Naive thymus-derived CD4-positive, alpha-beta T cell (primary cell): ENCODE measurements around the gene CA10. TPM values are rescaled to one million over a fixed set of nuclear protein-coding genes. Genes with fewer than 3 reads are reported as not detected.

Source experiments
- ATAC-seq: fragments of 150-1000 bp; cut with Tn5 transposase; 2 replicates; pipeline ENCODE4 v1.10.0; 2021; ENCODE audit warnings: mild to moderate bottlenecking, moderate library complexity
- CTCF ChIA-PET: fragments of 350-600 bp; sonication (Branson Sonifier 250); formaldehyde crosslinking; loops from one replicate; lab custom pipeline; 2021; ENCODE audit warnings: antibody characterized with exemption; lab: Charles Lee
- POLR2A ChIA-PET: fragments of 350-600 bp; sonication (Branson Sonifier 250); formaldehyde crosslinking; loops from one replicate; lab custom pipeline; 2021; ENCODE audit warnings: antibody characterized with exemption, inconsistent platforms; lab: Charles Lee
- DNase-seq, 9 donors: peaks; one replicate each; pipeline versions ENCODE4 v3.0.0 to v3.0.0-alpha.2; 2020 to 2022; ENCODE audit warnings: mixed read lengths in 1 of 9
- H3K27ac ChIP-seq: one replicate; pipeline ENCODE4 v1.7.0; 2013; ENCODE audit warnings: mild to moderate bottlenecking, low read depth, low read length, moderate library complexity
- H3K27me3 ChIP-seq, 2 donors: one replicate each; pipeline ENCODE4 v1.7.0; 2013; ENCODE audit warnings: low read length in 2 of 2, mild to moderate bottlenecking in 2 of 2, moderate library complexity in 2 of 2; ENCODE audit not compliant: control insufficient read depth in 2 of 2, insufficient read depth in 2 of 2
- H3K36me3 ChIP-seq, 3 experiments: 1 replicate in 2 of 3; 2 replicates in 1 of 3; pipeline ENCODE4 v1.7.0; 2013; ENCODE audit warnings: low read length in 3 of 3, mild to moderate bottlenecking in 3 of 3, moderate library complexity in 1 of 3; ENCODE audit not compliant: insufficient read depth in 3 of 3, control insufficient read depth in 2 of 3
- H3K4me1 ChIP-seq, 2 donors: one replicate each; pipeline ENCODE4 v1.7.0; 2013; ENCODE audit warnings: low read length in 2 of 2, mild to moderate bottlenecking in 2 of 2, moderate library complexity in 1 of 2; ENCODE audit not compliant: control insufficient read depth in 2 of 2, insufficient read depth in 2 of 2
- H3K4me3 ChIP-seq: 2 replicates; pipeline ENCODE4 v1.7.0; 2013; ENCODE audit warnings: mild to moderate bottlenecking, low read length
- H3K9me3 ChIP-seq, 3 experiments: 1 replicate in 2 of 3; 2 replicates in 1 of 3; pipeline ENCODE4 v1.7.0; 2013; ENCODE audit warnings: low read length in 3 of 3; ENCODE audit not compliant: control insufficient read depth in 2 of 3
- H3K27ac Mint-ChIP-seq, 9 donors: one replicate each; pipeline ENCODE4 v1.8.0; 2020 to 2022; ENCODE audit warnings: mixed read lengths in 9 of 9, mild to moderate bottlenecking in 8 of 9, moderate library complexity in 5 of 9, inconsistent platforms in 2 of 9
- H3K27me3 Mint-ChIP-seq, 5 donors: one replicate each; pipeline ENCODE4 v1.8.0; 2021 to 2022; ENCODE audit warnings: mixed read lengths in 5 of 5, mild to moderate bottlenecking in 1 of 5
- H3K36me3 Mint-ChIP-seq, 5 donors: one replicate each; pipeline ENCODE4 v1.8.0; 2020 to 2022; ENCODE audit warnings: mixed read lengths in 5 of 5, mild to moderate bottlenecking in 3 of 5, inconsistent platforms in 1 of 5
- H3K4me1 Mint-ChIP-seq, 7 donors: one replicate each; pipeline ENCODE4 v1.8.0; 2020 to 2022; ENCODE audit warnings: mixed read lengths in 7 of 7, mild to moderate bottlenecking in 3 of 7, inconsistent platforms in 1 of 7
- H3K4me3 Mint-ChIP-seq, 10 donors: one replicate each; pipeline ENCODE4 v1.8.0; 2020 to 2022; ENCODE audit warnings: mild to moderate bottlenecking in 10 of 10, mixed read lengths in 10 of 10, moderate library complexity in 6 of 10, inconsistent platforms in 2 of 10
- H3K9me3 Mint-ChIP-seq, 11 donors: one replicate each; pipeline ENCODE4 v1.8.0; 2020 to 2022; ENCODE audit warnings: mixed read lengths in 11 of 11, mild to moderate bottlenecking in 4 of 11, inconsistent platforms in 1 of 11, moderate library complexity in 1 of 11
- intact Hi-C, 2 donors: fragments of 100-400 bp; cut with micrococcal nuclease; formaldehyde crosslinking; loops; one replicate each; pipeline ENCODE4 v1.15.1; 2023
- polyA plus RNA-seq, 2 donors: library from polyadenylated mRNA; unstranded; fragments of 300-500 nt; fragmentation: Illumina TruSeq; gene quantifications; one replicate each; pipeline ENCODE4 v1.2.3, GENCODE V29; 2021
- total RNA-seq, 6 experiments: library from RNA in 5 of 6; stranded (reverse) in 5 of 6; gene quantifications; 1 replicate in 5 of 6; 2 replicates in 1 of 6; pipeline ENCODE4 v1.2.3 and lab custom pipeline; 2021 to 2026

CA10 gene
- total and polyA plus RNA-seq, 7 experiments from 2014 or later: not detected

- no peak for DNase-seq
- ChIA-PET CTCF (no interaction called here), POLR2A (no interaction called here)
- H3K27me3 Mint-ChIP-seq: peaks cover 0 to 23% (median 17%) of the 10 kb centered on the region in 5 donors
- no peak overlapping the region for H3K27ac Mint-ChIP-seq
- no peaks in the 10 kb centered on the region for H3K4me1 ChIP-seq
- no peaks in the 10 kb centered on the region for H3K27me3 ChIP-seq
- ATAC-seq: no peak
- peaks cover 5 to 37% (median 12%) of the 10 kb centered on the region in 11 donors for H3K9me3 Mint-ChIP-seq
- H3K4me3 Mint-ChIP-seq: no peak overlapping the region
- no peaks in the 10 kb centered on the region for H3K36me3 ChIP-seq
- H3K4me3 ChIP-seq: no peak overlapping the region
- intact Hi-C loops: no loop called here
- H3K9me3 ChIP-seq: peaks cover 0 to 6% (median 0%) of the 10 kb centered on the region in 3 experiments
- peaks cover 0 to 1% (median 0%) of the 10 kb centered on the region in 7 donors for H3K4me1 Mint-ChIP-seq
- no peak overlapping the region for H3K27ac ChIP-seq
- peaks cover 0 to 8% (median 0%) of the 10 kb centered on the region in 5 donors for H3K36me3 Mint-ChIP-seq
These were observed 570.5 kb downstream of the CA10 start for GRCh38 chr17:51588063-51588462.

GRCh38 chr17:51587516-51587915 lies 571.0 kb downstream of the CA10 start:
- Histone ChIP-seq H3K36me3 (no peaks in the 10 kb centered on the region), H3K4me1 (no peaks in the 10 kb centered on the region), H3K4me3 (no peak overlapping the region), H3K9me3 (peaks cover 0 to 6% (median 0%) of the 10 kb centered on the region in 3 experiments), H3K27me3 (no peaks in the 10 kb centered on the region), H3K27ac (no peak overlapping the region)
- H3K4me3 Mint-ChIP-seq: no peak overlapping the region
- ChIA-PET CTCF (no interaction called here), POLR2A (no interaction called here)
- intact Hi-C loops: no loop called here
- H3K27me3 Mint-ChIP-seq: peaks cover 0 to 23% (median 17%) of the 10 kb centered on the region in 5 donors
- H3K27ac Mint-ChIP-seq: no peak overlapping the region
- ATAC-seq (no peak), DNase-seq (no peak)
- peaks cover 0 to 1% (median 0%) of the 10 kb centered on the region in 7 donors for H3K4me1 Mint-ChIP-seq
- H3K9me3 Mint-ChIP-seq: peaks cover 5 to 37% (median 12%) of the 10 kb centered on the region in 11 donors
- peaks cover 0 to 8% (median 0%) of the 10 kb centered on the region in 5 donors for H3K36me3 Mint-ChIP-seq

GRCh38 chr17:51585514-51586104 lies 572.9 kb downstream of the CA10 start:
- peaks cover 5 to 37% (median 12%) of the 10 kb centered on the region in 11 donors for H3K9me3 Mint-ChIP-seq
- no peak for DNase-seq
- intact Hi-C loops: no loop called here

GRCh38 chr17:51580869-51581268 lies 577.6 kb downstream of the CA10 start:
- no peaks in the 10 kb centered on the region for H3K4me1 ChIP-seq
- H3K36me3 Mint-ChIP-seq: peaks cover 0 to 7% (median 0%) of the 10 kb centered on the region in 5 donors
- no peak overlapping the region for H3K4me3 ChIP-seq
- H3K27ac ChIP-seq: no peak overlapping the region
- H3K4me1 Mint-ChIP-seq: peaks cover 0 to 3% (median 0%) of the 10 kb centered on the region in 7 donors
- H3K27ac Mint-ChIP-seq: no peak overlapping the region
- intact Hi-C loops: no loop called here
- CTCF ChIA-PET: no interaction called here
- POLR2A ChIA-PET: no interaction called here
- no peaks in the 10 kb centered on the region for H3K36me3 ChIP-seq
- H3K27me3 ChIP-seq: no peaks in the 10 kb centered on the region
- DNase-seq (no peak), ATAC-seq (no peak)
- no peaks in the 10 kb centered on the region for H3K9me3 ChIP-seq
- peaks cover 0 to 36% (median 15%) of the 10 kb centered on the region in 5 donors for H3K27me3 Mint-ChIP-seq
- H3K9me3 Mint-ChIP-seq: peaks cover 7 to 37% (median 18%) of the 10 kb centered on the region in 11 donors
- no peak overlapping the region for H3K4me3 Mint-ChIP-seq

More at GRCh38 chr17:51585514-51586104, 572.9 kb downstream of the CA10 start:
- Histone ChIP-seq H3K4me3 (no peak overlapping the region), H3K4me1 (no peaks in the 10 kb centered on the region), H3K27ac (no peak overlapping the region), H3K27me3 (no peaks in the 10 kb centered on the region), H3K36me3 (no peaks in the 10 kb centered on the region), H3K9me3 (peaks cover 0 to 6% (median 0%) of the 10 kb centered on the region in 3 experiments)
- ChIA-PET CTCF (no interaction called here), POLR2A (interaction anchor here (0.7 kb wide), 1 partner anchor 44 kb away, joined by 3 read pairs; no protein-coding TSS in a partner anchor)
- Mint-ChIP-seq H3K4me3 (no peak overlapping the region), H3K4me1 (peaks cover 0 to 1% (median 0%) of the 10 kb centered on the region in 7 donors), H3K27me3 (peaks cover 0 to 20% (median 17%) of the 10 kb centered on the region in 5 donors), H3K27ac (no peak overlapping the region), H3K36me3 (peaks cover 0 to 8% (median 0%) of the 10 kb centered on the region in 5 donors)
- no peak for ATAC-seq
